K562 (cell line): ENCODE results near the gene MYO5C. TPM values are rescaled to one million over a fixed set of nuclear protein-coding genes. Genes with fewer than 3 reads are reported as not detected.

ENCODE experiments used
- ATAC-seq: fragments of 200-7000 bp; cut with Tn5 transposase; 3 replicates; pipeline ENCODE4 v1.9.1; 2020; ENCODE audit warnings: moderate library complexity
- BruUV-seq: library from RNA; stranded (reverse); fragments of 400-500 nt; replicated peaks from 2 replicates; lab custom pipeline; 2021; lab: Mats Ljungman, UMichigan
- CTCF ChIA-PET: fragments of 300-600 bp; formaldehyde crosslinking; extraction: SDS; loops from one replicate; lab custom pipeline; 2021; ENCODE audit warnings: low intra/inter-chr PET ratio; lab: Yijun Ruan, JAX
- POLR2A ChIA-PET: fragments of 300-600, 350-650 bp; sonication (Branson Sonifier 250); formaldehyde crosslinking; extraction: SDS; loops from one replicate; lab custom pipeline; 2021; ENCODE audit warnings: antibody characterized with exemption, inconsistent platforms; lab: Yijun Ruan, JAX
- DNase-seq, 4 experiments: peaks; one replicate each; pipeline versions ENCODE4 v3.0.0 to v3.0.0-alpha.2; 2011 to 2018; ENCODE audit warnings: low spot score in 3 of 4, mixed read lengths in 3 of 4; ENCODE audit errors: extremely low read depth in 1 of 4
- FAIRE-seq: peaks from 2 replicates; lab custom pipeline; 2011; peaks lifted over from hg19 to GRCh38; lab: Jason Lieb, UNC
- H2AFZ ChIP-seq: 2 replicates; pipeline ENCODE4 v1.6.0; 2011; ENCODE audit warnings: low read depth, low read length, control low read depth, inconsistent platforms
- H3K27ac ChIP-seq: fragments of 200-600 bp; 3 replicates; pipeline ENCODE4 v1.8.0; 2011; ENCODE audit warnings: low read depth, mild to moderate bottlenecking, control low read depth, inconsistent platforms, low read length, moderate library complexity, mixed read lengths; ENCODE audit errors: extremely low read depth
- H3K27me3 ChIP-seq, 2 experiments: fragments of 300-600 bp in 1 of 2; 2 replicates in 1 of 2; 3 replicates in 1 of 2; pipeline versions ENCODE4 v1.6.0 to v1.8.0; 2011; ENCODE audit warnings: inconsistent platforms in 2 of 2, low read length in 2 of 2, mild to moderate bottlenecking in 1 of 2, mixed read lengths in 1 of 2, moderate library complexity in 1 of 2; ENCODE audit not compliant: control insufficient read depth in 2 of 2, insufficient read depth in 2 of 2
- H3K36me3 ChIP-seq: fragments of 300-600 bp; 3 replicates; pipeline ENCODE4 v1.8.0; 2011; ENCODE audit warnings: mild to moderate bottlenecking, low read length, inconsistent platforms; ENCODE audit not compliant: control insufficient read depth, insufficient read depth
- H3K4me1 ChIP-seq, 2 experiments: fragments of 200-600 bp in 1 of 2; replicated peaks in 1 of 2; 2 replicates in 1 of 2; 3 replicates in 1 of 2; pipeline versions ENCODE4 v1.5.1 to v1.8.0; 2011; ENCODE audit warnings: inconsistent platforms in 2 of 2, low read length in 2 of 2, mild to moderate bottlenecking in 1 of 2, mixed read lengths in 1 of 2, moderate library complexity in 1 of 2; ENCODE audit not compliant: control insufficient read depth in 2 of 2, insufficient read depth in 2 of 2
- H3K4me2 ChIP-seq: 2 replicates; pipeline ENCODE4 v1.6.1; 2011; ENCODE audit warnings: low read length, control low read depth, inconsistent platforms, mixed read lengths; ENCODE audit not compliant: insufficient read depth
- H3K4me3 ChIP-seq: fragments of 200-600 bp; sonication (generic), shearing (Covaris generic); 2 replicates; pipeline ENCODE4 v1.5.1; 2016; ENCODE audit warnings: control low read depth, inconsistent platforms
- H3K79me2 ChIP-seq: fragments of 200-600 bp; 3 replicates; pipeline ENCODE4 v1.8.0; 2011; ENCODE audit warnings: low read length, inconsistent platforms; ENCODE audit not compliant: control insufficient read depth, insufficient read depth
- H3K9ac ChIP-seq, 2 experiments: 2 replicates each; pipeline versions ENCODE4 v1.6.0 to v1.6.1; 2011; ENCODE audit warnings: low read depth in 2 of 2, low read length in 2 of 2, control low read depth in 1 of 2, inconsistent platforms in 1 of 2, mild to moderate bottlenecking in 1 of 2, mixed read lengths in 1 of 2; ENCODE audit not compliant: insufficient read depth in 1 of 2
- H3K9me1 ChIP-seq: one replicate; pipeline ENCODE4 v1.6.0; 2011; ENCODE audit warnings: inconsistent platforms, mild to moderate bottlenecking, low read length, moderate library complexity; ENCODE audit not compliant: control insufficient read depth, insufficient read depth
- H3K9me3 ChIP-seq: replicated peaks from 2 replicates; pipeline ENCODE4 v1.5.1; 2011; ENCODE audit warnings: low read depth, low read length, inconsistent platforms; ENCODE audit not compliant: control insufficient read depth, insufficient read depth
- H4K20me1 ChIP-seq: replicated peaks from 2 replicates; pipeline ENCODE4 v1.6.1; 2011; ENCODE audit warnings: low read length, inconsistent platforms, mixed read lengths; ENCODE audit not compliant: control insufficient read depth, insufficient read depth
- BCL6 ChIP-seq: fragments of 250-450 bp; sonication (Bioruptor Pico); IDR thresholded peaks from 2 replicates; pipeline ENCODE4 v1.4.0; 2020
- ERF ChIP-seq: fragments of 450-650 bp; formaldehyde crosslinking; IDR thresholded peaks from 2 replicates; pipeline ENCODE4 v1.4.0; 2020; ENCODE audit warnings: mild to moderate bottlenecking, mixed read lengths
- FIP1L1 ChIP-seq: fragments of 200-400 bp; formaldehyde crosslinking; IDR thresholded peaks from 2 replicates; pipeline ENCODE4 v1.6.1; 2018; ENCODE audit warnings: mild to moderate bottlenecking, low read depth, low read length; ENCODE audit not compliant: poor library complexity, severe bottlenecking
- KLF13 ChIP-seq: fragments of 450-650 bp; IDR thresholded peaks from 2 replicates; pipeline ENCODE4 v1.6.1; 2016; ENCODE audit warnings: missing genetic modification characterization, low read depth, mild to moderate bottlenecking, missing compliant biosample characterization, moderate library complexity, borderline replicate concordance
- SAFB2 ChIP-seq: fragments of 200-400 bp; formaldehyde crosslinking; IDR thresholded peaks from 2 replicates; pipeline ENCODE4 v1.6.1; 2018; ENCODE audit warnings: borderline replicate concordance, low read length, low read depth, moderate library complexity; ENCODE audit not compliant: severe bottlenecking
- SREBF1 ChIP-seq: fragments of 150-350 bp; IDR thresholded peaks from 2 replicates; pipeline ENCODE4 v1.6.1; 2014; ENCODE audit warnings: antibody characterized with exemption, low read depth, low read length, borderline replicate concordance
- ZBTB1 ChIP-seq: sonication (generic); formaldehyde crosslinking; IDR thresholded peaks from 2 replicates; pipeline ENCODE4 v1.8.1; 2023; ENCODE audit warnings: missing genetic modification reagents, low read depth, mild to moderate bottlenecking, borderline replicate concordance
- ZKSCAN1 ChIP-seq: fragments of 150-350 bp; IDR thresholded peaks from 2 replicates; pipeline ENCODE4 v1.6.1; 2016; ENCODE audit warnings: low read depth, low read length
- ZNF311 ChIP-seq: fragments of 250-450 bp; sonication (Bioruptor Pico); IDR thresholded peaks from 2 replicates; pipeline ENCODE4 v1.4.0; 2020; ENCODE audit warnings: mild to moderate bottlenecking, moderate library complexity
- WGBS: fragments of 100-300 bp; shearing (Covaris generic); methylation state at CpG from one replicate; pipeline ENCODE4 v1.1.6; 2016; ENCODE audit warnings: low coverage, mixed read lengths; ENCODE audit not compliant: insufficient coverage; ENCODE audit errors: missing lambda C conversion rate; 5-methylcytosine and 5-hydroxymethylcytosine counted together
- in situ Hi-C: fragments of 300-500 bp; cut with MboI; formaldehyde crosslinking; loops from 4 replicates; pipeline ENCODE4 v1.15.0; 2018; ENCODE audit warnings: inconsistent platforms, mixed read lengths
- intact Hi-C: fragments of 100-400 bp; cut with micrococcal nuclease; formaldehyde crosslinking; loops from 2 replicates; pipeline ENCODE4 v1.14.2; 2022
- polyA plus RNA-seq, 8 experiments: library from polyadenylated mRNA; depleted of rRNA in 4 of 8; stranded (reverse) in 5 of 8; unstranded in 3 of 8; fragments of >200 nt; fragmentation: Nextera tagmentation in 2 of 8; fragmentation: Illumina TruSeq in 1 of 8; extraction: Ambion mirVana in 2 of 8; extraction: Trizol in 1 of 8; gene quantifications; 2 replicates each; pipeline versions ENCODE4 v1.2.1 to v1.2.3, GENCODE V29; 2011 to 2014; ENCODE audit warnings: inconsistent platforms in 1 of 8, missing spikeins in 1 of 8
- total RNA-seq, 7 experiments: library from RNA; depleted of rRNA in 6 of 7; stranded (reverse); fragments of >200 nt in 6 of 7; fragmentation: Illumina TruSeq in 2 of 7; extraction: Trizol in 2 of 7; gene quantifications; 2 replicates each; pipeline versions ENCODE4 v1.2.1 to v1.2.3, GENCODE V29; 2011 to 2021; ENCODE audit warnings: low replicate concordance in 1 of 7

The MYO5C gene
- total and polyA plus RNA-seq, 9 of the 15 experiments (the other 6 are each of a cell fraction or from before 2014, with no cell fraction given) = 0.01 to 0.24 TPM; not detected in 7

DNA sequence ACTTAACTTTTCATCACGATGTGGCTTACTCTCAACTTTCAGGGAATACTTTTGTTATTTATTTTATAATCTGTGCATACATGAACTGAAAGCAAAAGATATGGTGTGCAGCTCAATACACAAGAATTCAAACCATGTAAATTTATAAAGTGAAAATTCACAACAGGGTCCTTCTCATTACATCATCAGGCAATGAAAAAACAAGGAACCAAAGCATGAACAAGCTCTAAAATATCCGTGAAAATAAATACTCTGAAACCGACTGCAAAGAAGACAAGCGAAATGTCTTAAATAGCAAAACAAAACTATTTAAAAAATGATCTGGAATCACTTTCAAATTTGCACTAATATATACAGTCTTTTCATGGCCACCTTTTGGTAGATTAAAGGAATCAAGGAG lies 133.3 kb downstream of the MYO5C start:
- ChIA-PET POLR2A (no interaction called here), CTCF (no interaction called here)
- in situ Hi-C loops (no loop called here), intact Hi-C loops (loop anchor here (5.0 kb wide), 1 partner anchor 65 kb away; no protein-coding TSS in a partner anchor)
- Histone ChIP-seq H3K27me3 (peaks cover 35 to 40% of the 10 kb centered on the region in 2 experiments), H3K9ac (no peak overlapping the region), H3K27ac (no peak overlapping the region), H3K9me3 (no peaks in the 10 kb centered on the region), H3K4me2 (no peak overlapping the region), H3K4me1 (peaks cover 0 to 6% of the 10 kb centered on the region in 2 experiments; a peak in 1 of 5 replicates), H3K79me2 (no peaks in the 10 kb centered on the region), H3K4me3 (no peak overlapping the region), H4K20me1 (no peaks in the 10 kb centered on the region), H3K36me3 (no peaks in the 10 kb centered on the region), H3K9me1 (no peaks in the 10 kb centered on the region), H2AFZ (no peak overlapping the region)
- TF ChIP-seq SREBF1 (no peak), ERF (CRISPR knock-in tag) (no peak), ZKSCAN1 (no peak), SAFB2 (no peak), ZBTB1 (CRISPR knock-in tag) (no peak), BCL6 (CRISPR knock-in tag) (no peak), KLF13 (tag) (no peak), FIP1L1 (no peak), ZNF311 (no peak)
- ATAC-seq (no peak), DNase-seq (no peak), FAIRE-seq (no peak)
- BruUV-seq = no TSS peak
- 3% methylated on average over 4 of the region's 4 CpGs for whole genome bisulfite sequencing
